ENCODE data around the gene KRTAP13-2.

Gene KRTAP13-2

GRCh38 chr21:30337276-30337744 is 34.8 kb downstream of the KRTAP13-2 start, which contains the start of gene KRTAP27-1:
Gene KRTAP27-1, minus strand, starts transcription at chr21:30337694. Its CDS starts 26 bp downstream, at chr21:30337668.
- peaks cover 5% of the 10 kb centered on the region for H3K4me1 Mint-ChIP-seq
- H3K27ac Mint-ChIP-seq, result no peak within 1 kb of the TSS
- H3K27me3 Mint-ChIP-seq (ENCODE audit: low read depth, poor library complexity), result peaks cover 3% of the 10 kb centered on the region

GRCh38 chr21:30336596-30336995 is 35.5 kb downstream of the KRTAP13-2 start:
- H3K27ac Mint-ChIP-seq, result no peak overlapping the region
- H3K4me3 Mint-ChIP-seq, result no peak overlapping the region
- TF ChIP-seq CTCF (IDR thresholded peaks at IDR 0.05), result no peak
- H3K27me3 Mint-ChIP-seq (ENCODE audit: low read depth, poor library complexity), result peaks cover 3% of the 10 kb centered on the region
- no peaks in the 10 kb centered on the region for H3K36me3 Mint-ChIP-seq (ENCODE audit: low read depth)
- no peak for DNase-seq
- no peaks in the 10 kb centered on the region for H3K9me3 Mint-ChIP-seq
- peaks cover 5% of the 10 kb centered on the region for H3K4me1 Mint-ChIP-seq

More at GRCh38 chr21:30337276-30337744, 34.8 kb downstream of the KRTAP13-2 start, which contains the start of gene KRTAP27-1:
- TF ChIP-seq CTCF (IDR thresholded peaks at IDR 0.05), result no peak
- Mint-ChIP-seq H3K4me3 (no peak within 1 kb of the TSS), H3K36me3 (ENCODE audit: low read depth) (no peaks in the 10 kb centered on the region), H3K9me3 (no peaks in the 10 kb centered on the region)
- no peak for DNase-seq

GRCh38 chr21:30333736-30334135 is 38.3 kb downstream of the KRTAP13-2 start:
- Mint-ChIP-seq H3K4me3 (no peak overlapping the region), H3K4me1 (no peaks in the 10 kb centered on the region)

GRCh38 chr21:30332681-30333080 is 39.4 kb downstream of the KRTAP13-2 start:
- no peak for TF ChIP-seq CTCF (IDR thresholded peaks at IDR 0.05)
- Mint-ChIP-seq H3K27ac (no peak overlapping the region), H3K27me3 (ENCODE audit: low read depth, poor library complexity) (peaks cover 3% of the 10 kb centered on the region), H3K4me1 (no peaks in the 10 kb centered on the region), H3K4me3 (no peak overlapping the region), H3K9me3 (no peaks in the 10 kb centered on the region), H3K36me3 (ENCODE audit: low read depth) (no peaks in the 10 kb centered on the region)
- DNase-seq, result no peak

More at GRCh38 chr21:30333736-30334135, 38.3 kb downstream of the KRTAP13-2 start:
- no peak for TF ChIP-seq CTCF (IDR thresholded peaks at IDR 0.05)
- Mint-ChIP-seq H3K9me3 (no peaks in the 10 kb centered on the region), H3K36me3 (ENCODE audit: low read depth) (no peaks in the 10 kb centered on the region), H3K27ac (no peak overlapping the region), H3K27me3 (ENCODE audit: low read depth, poor library complexity) (peaks cover 3% of the 10 kb centered on the region)
- no peak for DNase-seq

- H3K4me1 Mint-ChIP-seq, result no peaks in the 10 kb centered on the region
These were observed 42.7 kb downstream of the KRTAP13-2 start for GRCh38 chr21:30329203-30329875.

More at GRCh38 chr21:30329203-30329875, 42.7 kb downstream of the KRTAP13-2 start:
- Mint-ChIP-seq H3K4me3 (no peak overlapping the region), H3K36me3 (ENCODE audit: low read depth) (no peaks in the 10 kb centered on the region), H3K27ac (no peak overlapping the region), H3K27me3 (ENCODE audit: low read depth, poor library complexity) (peaks cover 3% of the 10 kb centered on the region), H3K9me3 (peaks cover 15% of the 10 kb centered on the region)
- no peak for TF ChIP-seq CTCF (IDR thresholded peaks at IDR 0.05)
- DNase-seq, result no peak
